Measurements from ENCODE around the gene MYL5.

DNA sequence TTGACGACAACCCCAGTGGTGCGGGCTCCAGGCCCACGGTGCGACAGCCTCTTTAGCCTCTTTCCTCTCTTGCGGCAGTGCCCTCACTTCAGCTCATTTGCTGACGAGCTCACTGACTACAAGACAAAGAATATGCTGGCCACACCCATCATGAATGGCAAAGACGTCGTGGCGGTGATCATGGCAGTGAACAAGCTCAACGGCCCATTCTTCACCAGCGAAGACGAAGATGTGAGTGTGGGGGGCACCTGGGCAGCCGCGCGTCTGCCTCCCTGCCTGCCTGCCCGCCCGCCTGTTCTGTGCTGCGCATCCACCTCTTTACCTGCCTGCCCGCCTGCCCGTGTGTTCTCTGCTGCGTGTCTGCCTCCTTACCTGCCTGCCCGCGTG is 39.8 kb upstream of the MYL5 start:
- TF ChIP-seq CTCF (IDR thresholded peaks at IDR 0.05 in 2 of 3, conservative IDR thresholded peaks at IDR 0.05 in 1 of 3; ENCODE audit: control insufficient read depth in 2 of 3, extremely low read depth in 1 of 3, insufficient read depth in 1 of 3, low read depth in 3 of 3, low read length in 3 of 3) (no peak), CBFB (IDR thresholded peaks at IDR 0.05; ENCODE audit: low read depth) (no peak), RAD51 (IDR thresholded peaks at IDR 0.05) (no peak), GABPA (IDR thresholded peaks at IDR 0.05; ENCODE audit: low read depth) (no peak), POLR2A (IDR thresholded peaks at IDR 0.05; ENCODE audit: low read depth, low read length) (no peak), TCF7 (IDR thresholded peaks at IDR 0.05; ENCODE audit: borderline replicate concordance) (no peak), KDM1A (IDR thresholded peaks at IDR 0.05; ENCODE audit: borderline replicate concordance) (no peak), JUNB (IDR thresholded peaks at IDR 0.05) (no peak), ATF3 (IDR thresholded peaks at IDR 0.05; ENCODE audit: borderline replicate concordance, extremely low read depth, low read depth, low read length) (no peak), YY1 (IDR thresholded peaks at IDR 0.05; ENCODE audit: low read depth, low read length) (no peak), ETV6 (conservative IDR thresholded peaks at IDR 0.05 in 1 of 2, IDR thresholded peaks at IDR 0.05 in 1 of 2; ENCODE audit: borderline replicate concordance in 1 of 2, low read depth in 1 of 2) (no peak)
- TF ChIP-seq, protein P1, sequence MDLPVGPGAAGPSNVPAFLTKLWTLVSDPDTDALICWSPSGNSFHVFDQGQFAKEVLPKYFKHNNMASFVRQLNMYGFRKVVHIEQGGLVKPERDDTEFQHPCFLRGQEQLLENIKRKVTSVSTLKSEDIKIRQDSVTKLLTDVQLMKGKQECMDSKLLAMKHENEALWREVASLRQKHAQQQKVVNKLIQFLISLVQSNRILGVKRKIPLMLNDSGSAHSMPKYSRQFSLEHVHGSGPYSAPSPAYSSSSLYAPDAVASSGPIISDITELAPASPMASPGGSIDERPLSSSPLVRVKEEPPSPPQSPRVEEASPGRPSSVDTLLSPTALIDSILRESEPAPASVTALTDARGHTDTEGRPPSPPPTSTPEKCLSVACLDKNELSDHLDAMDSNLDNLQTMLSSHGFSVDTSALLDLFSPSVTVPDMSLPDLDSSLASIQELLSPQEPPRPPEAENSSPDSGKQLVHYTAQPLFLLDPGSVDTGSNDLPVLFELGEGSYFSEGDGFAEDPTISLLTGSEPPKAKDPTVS (IDR thresholded peaks at IDR 0.05; ENCODE audit: low read depth, low read length), result no peak
- TF ChIP-seq, protein P2, sequence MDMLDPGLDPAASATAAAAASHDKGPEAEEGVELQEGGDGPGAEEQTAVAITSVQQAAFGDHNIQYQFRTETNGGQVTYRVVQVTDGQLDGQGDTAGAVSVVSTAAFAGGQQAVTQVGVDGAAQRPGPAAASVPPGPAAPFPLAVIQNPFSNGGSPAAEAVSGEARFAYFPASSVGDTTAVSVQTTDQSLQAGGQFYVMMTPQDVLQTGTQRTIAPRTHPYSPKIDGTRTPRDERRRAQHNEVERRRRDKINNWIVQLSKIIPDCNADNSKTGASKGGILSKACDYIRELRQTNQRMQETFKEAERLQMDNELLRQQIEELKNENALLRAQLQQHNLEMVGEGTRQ (IDR thresholded peaks at IDR 0.05; ENCODE audit: borderline replicate concordance, low read depth, low read length), result no peak
- TF ChIP-seq, protein P3, sequence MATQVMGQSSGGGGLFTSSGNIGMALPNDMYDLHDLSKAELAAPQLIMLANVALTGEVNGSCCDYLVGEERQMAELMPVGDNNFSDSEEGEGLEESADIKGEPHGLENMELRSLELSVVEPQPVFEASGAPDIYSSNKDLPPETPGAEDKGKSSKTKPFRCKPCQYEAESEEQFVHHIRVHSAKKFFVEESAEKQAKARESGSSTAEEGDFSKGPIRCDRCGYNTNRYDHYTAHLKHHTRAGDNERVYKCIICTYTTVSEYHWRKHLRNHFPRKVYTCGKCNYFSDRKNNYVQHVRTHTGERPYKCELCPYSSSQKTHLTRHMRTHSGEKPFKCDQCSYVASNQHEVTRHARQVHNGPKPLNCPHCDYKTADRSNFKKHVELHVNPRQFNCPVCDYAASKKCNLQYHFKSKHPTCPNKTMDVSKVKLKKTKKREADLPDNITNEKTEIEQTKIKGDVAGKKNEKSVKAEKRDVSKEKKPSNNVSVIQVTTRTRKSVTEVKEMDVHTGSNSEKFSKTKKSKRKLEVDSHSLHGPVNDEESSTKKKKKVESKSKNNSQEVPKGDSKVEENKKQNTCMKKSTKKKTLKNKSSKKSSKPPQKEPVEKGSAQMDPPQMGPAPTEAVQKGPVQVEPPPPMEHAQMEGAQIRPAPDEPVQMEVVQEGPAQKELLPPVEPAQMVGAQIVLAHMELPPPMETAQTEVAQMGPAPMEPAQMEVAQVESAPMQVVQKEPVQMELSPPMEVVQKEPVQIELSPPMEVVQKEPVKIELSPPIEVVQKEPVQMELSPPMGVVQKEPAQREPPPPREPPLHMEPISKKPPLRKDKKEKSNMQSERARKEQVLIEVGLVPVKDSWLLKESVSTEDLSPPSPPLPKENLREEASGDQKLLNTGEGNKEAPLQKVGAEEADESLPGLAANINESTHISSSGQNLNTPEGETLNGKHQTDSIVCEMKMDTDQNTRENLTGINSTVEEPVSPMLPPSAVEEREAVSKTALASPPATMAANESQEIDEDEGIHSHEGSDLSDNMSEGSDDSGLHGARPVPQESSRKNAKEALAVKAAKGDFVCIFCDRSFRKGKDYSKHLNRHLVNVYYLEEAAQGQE (IDR thresholded peaks at IDR 0.05; ENCODE audit: low read depth, low read length), result no peak

All from GM12878 (cell line).